Forelimb muscle (tissue), 1 donor: ENCODE measurements around the gene CRYBA2. TPM values are rescaled to one million over a fixed set of nuclear protein-coding genes. Genes with fewer than 3 reads are reported as not detected.

Experiments
- DNase-seq: peaks from one replicate; pipeline ENCODE4 v3.0.0-alpha.2; 2013; ENCODE audit warnings: low read depth
- polyA plus RNA-seq: library from polyadenylated mRNA; unstranded; fragments of 120-200 nt; gene quantifications from one replicate; pipeline ENCODE4 v1.2.1, GENCODE V29; 2013; ENCODE audit not compliant: insufficient read length

The CRYBA2 gene
- polyA plus RNA-seq: not detected

DNA sequence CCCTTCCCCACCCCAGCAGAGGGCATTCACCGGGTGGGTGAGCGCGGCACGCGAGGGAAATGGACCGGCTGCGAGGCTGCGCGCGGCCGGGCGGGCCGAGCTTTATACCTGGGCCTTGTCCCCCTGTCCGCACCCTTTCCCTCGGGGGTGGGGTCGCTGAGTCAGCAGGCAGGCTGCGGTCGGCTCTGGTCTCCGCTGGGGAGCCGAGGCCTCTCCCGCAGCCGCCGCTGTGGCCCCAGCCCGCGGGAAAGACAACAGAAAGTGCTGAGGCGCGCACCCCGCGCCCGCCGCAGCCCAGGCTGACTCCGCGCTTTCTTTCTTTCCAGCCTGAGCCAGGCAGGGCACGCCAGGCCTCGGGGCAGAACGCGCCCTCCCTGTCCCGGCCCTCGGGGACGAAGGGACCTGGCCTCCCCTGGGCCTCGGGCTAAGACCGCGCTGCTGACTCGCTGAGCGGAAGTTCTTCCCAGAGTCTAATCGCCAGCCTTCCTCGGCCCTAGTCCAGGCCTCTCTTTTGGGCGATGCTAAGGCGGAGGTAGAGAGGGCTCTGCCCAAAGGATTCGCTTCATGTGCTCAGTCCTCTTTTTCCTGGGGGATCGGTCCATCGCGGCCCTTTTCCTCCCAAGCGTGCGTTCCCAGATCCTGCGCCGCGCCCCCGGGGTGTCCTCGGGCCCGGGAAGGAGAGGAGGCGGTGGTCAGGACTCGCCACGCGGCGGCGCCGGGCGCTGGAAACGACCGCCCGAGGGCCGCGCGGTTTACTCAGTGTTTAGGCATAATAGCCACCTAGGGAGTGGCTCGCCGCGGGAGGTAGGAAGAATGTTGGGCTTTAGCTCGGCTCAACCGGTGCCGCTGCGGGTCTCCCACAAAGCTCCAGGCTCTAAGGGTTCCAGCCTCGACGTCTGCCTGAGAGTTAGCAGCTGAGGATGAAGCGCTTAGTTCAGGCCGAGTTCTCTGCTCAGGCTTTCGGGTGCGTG, at the start of gene CRYBA2:
Gene CRYBA2, minus strand, starts transcription at position 78 of the 971 bp plus-strand sequence. CDS start 246 bp downstream, outside the sequence.
- DNase-seq: no peak

DNA sequence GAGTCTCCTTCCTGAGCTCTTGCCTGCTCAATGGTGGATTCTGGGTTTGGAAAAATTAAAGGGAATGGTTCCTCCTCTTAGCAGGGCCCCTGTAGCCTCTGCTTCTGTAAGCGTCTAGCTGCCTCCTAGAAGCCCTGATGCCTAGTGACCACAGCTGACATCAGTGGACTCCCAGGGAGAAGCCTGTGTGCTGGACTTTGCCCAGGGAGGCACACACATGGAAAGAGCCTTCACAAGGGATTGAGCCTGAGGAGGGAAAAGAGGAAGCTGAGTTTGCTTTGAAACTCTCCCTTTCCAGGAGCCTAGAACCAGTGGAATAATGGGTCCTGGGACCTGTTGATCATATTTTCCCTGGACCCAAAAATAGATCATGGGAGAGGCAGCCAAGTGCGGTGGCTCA, 49.5 kb upstream of the CRYBA2 start:
- DNase-seq: no peak

- no peak for DNase-seq
Measured at GRCh38 chr2:219042157-219042556, 48.9 kb upstream of the CRYBA2 start.

DNA sequence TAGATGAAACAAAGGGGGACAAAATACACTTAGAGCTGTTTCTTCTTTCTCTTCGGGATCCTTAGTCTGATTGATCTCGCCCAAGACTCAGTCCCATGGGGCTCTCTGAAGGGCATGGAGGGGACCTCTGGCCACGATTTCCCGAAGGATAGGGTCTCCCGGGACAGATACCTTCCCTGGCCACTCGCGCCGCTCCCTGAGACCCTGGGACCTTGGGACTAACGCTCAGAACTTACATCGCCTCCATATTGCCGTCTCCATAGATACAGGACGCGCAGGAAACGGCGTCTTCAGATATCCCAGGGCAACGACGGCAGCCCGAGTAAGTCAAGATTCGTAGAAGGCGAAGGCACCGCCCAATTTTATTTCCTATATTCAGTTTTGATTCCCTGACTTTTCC, 48.0 kb upstream of the CRYBA2 start, which contains the start of gene CFAP65:
Gene CFAP65, minus strand, starts transcription at position 265 of the 400 bp plus-strand sequence. CDS start 2,468 bp downstream, outside the sequence.
- no peak for DNase-seq

DNA sequence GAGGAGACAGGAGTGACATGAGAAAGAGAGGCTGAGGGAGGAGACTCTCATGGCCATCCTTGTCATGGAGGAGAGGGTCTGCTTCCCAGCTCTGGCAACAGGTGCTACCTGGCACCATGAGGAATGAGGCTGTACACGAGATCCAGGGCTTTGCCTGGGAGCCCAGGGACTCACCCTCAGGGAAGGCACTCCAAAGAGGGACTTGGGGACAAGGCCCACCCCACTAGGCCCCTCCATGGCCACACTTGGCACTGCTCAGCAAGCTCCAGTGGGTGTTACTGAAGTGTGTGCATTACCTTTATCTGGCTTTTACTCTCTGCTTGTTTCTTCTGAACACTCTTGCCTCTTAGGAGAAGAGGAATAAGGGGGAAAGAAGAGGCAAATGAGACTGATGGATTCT, 45.4 kb upstream of the CRYBA2 start:
- no peak for DNase-seq

- no peak for DNase-seq
Measured at GRCh38 chr2:219037783-219038499, 44.7 kb upstream of the CRYBA2 start.

GRCh38 chr2:219035942-219036341, 42.7 kb upstream of the CRYBA2 start:
- no peak for DNase-seq

- DNase-seq: no peak
Measured at GRCh38 chr2:219034823-219035222, 41.6 kb upstream of the CRYBA2 start.

GRCh38 chr2:219032051-219032745, 39.0 kb upstream of the CRYBA2 start:
- no peak for DNase-seq

DNA sequence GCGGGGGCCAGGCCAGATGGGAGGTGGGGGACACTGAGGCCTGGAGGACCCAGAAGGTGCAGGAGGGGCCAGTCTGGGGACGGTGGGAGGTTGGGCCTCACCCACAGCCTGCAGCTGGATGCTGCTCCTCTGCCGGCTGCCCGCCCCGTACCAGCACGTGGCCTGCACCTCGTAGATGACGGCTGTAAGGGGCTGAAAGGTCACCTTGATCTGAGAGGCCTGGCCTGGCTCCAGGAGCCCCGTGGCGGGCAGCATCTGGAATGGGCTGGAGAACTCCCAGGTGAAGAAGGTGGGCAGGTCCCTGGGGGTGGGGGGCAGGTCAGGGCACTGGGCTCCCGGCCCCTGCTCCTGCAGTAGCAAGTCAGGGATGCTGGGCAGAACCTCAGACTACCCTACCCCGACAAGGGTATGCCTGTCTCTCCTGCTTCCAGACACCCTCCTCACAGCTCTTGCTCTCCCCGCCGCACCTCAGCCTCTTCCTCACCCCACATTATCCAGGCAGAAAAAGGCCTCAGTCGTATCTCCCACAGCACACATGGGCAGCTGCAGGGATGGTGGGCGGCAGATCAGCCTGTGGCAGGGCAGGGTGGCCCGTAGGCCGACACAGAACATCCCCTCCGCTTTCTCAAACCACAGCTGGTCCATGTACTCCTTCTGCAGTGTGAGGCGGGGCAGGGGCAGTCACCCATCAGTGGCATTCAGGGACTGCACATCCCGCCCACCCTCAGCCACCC, 38.0 kb upstream of the CRYBA2 start:
- no peak for DNase-seq

DNA sequence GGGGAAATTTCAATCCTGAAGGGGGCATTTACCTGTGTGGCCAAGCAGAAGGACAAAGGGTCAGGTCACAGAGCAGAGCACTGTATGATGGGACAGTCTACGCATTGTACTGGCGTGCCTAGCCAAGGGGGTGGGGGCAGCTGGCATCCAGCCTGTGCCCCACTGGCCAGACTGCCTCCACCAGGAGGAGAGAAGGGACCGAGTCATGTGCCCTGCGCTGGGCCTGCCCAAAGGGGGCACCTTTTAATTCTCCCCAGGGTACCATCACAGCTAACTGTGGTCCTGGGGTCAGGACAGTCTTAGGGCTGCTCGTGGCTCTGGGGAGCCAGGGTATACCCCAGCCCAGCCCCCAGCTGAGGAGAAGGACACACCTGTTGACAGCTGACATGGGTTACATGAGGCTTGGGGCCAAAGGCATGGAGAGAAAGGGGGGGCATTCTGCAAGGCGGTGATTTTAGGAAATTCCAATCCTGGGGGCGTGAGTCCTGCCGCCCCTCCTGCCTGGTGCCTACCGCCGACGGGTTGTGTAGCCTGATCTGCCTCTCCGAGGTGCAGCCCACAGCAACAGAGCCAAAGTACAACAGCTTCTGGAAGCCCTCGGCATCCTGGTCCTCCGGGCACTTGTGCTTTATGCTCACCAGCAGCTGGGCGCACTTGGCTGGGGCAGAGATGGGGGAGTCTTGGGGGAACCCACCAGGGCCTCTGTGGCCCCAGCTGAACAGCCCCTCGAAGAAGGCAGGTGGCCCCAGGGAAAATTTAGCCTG, 37.1 kb upstream of the CRYBA2 start:
- DNase-seq: no peak

DNA sequence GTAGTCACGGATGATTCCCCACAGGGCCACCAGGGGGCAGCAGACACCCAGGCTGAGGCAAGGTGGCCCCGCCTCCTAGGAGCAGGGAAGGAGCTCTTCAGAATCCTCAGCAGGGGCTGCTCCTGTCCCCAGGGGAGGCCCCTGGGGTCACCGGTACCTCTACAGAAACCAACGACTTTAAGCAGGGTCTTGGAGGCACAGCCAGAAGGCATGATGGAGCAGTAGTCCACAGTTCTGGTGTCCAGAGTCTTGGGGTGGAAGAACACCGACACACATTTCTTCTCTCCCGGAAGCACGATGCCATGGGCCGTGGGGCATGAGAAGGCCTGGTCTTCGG, 36.6 kb upstream of the CRYBA2 start:
- DNase-seq: peak; percentile 8

DNA sequence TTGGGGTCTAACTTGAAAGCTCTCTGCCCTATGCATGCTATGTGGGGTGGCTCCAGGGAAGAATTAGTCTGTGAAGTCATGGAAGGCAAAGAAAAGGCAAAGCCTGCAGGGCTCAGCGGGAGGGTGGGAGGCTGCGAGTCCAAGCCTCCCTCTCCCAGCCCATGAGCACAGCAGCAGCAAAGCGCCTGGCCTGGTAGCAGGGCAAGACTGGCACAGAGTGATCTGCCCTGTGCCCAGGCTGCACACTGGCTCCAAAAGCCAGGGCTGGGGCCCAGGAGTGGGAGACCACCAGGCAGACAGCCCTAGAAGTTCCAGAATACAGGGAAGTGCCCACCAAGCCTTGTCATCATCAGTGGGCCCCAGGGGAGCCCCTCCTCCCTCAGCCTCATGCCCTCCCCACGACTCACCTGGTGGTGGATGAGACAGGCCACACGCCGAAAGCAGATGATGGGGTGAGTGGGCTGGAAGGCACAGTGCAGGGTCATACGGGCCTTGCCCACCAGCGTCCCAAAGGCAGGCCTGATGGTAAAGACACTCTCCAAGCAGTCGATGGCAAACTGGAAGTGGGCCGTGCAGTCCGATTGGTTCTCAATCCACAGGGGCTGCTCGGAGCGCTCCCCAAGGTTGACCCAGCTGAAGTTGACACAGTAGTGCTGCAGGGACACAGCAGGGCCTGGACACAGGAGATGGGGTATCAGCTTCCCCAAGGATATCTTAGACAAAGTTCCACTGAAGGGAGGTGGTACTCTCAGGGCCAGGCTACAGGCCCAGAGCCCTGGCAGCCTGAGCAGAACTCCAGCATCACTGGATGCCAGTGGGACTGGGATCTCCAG, 36.0 kb upstream of the CRYBA2 start:
- no peak for DNase-seq

DNA sequence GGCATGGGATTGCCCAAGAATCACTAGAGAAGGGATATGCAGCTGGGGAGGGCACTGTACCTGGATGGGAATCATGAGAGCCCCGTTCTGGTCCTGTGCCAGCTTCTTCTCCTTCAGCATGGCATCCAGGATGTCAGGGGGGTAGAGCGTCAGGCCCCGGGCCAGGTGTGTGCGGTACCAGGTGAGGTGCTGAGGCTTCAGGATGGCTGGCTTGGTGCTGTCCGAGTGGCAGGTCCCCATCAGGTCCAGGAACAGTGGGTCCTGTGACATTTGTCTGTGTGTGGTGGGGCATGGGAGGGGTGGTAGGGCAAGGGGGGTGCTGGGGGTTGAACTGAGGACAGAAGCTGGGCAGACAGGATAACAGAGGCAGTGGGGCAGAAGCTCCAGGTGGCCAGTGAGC, 34.9 kb upstream of the CRYBA2 start:
- DNase-seq: no peak

GRCh38 chr2:219027511-219028055, 34.4 kb upstream of the CRYBA2 start:
- no peak for DNase-seq

DNA sequence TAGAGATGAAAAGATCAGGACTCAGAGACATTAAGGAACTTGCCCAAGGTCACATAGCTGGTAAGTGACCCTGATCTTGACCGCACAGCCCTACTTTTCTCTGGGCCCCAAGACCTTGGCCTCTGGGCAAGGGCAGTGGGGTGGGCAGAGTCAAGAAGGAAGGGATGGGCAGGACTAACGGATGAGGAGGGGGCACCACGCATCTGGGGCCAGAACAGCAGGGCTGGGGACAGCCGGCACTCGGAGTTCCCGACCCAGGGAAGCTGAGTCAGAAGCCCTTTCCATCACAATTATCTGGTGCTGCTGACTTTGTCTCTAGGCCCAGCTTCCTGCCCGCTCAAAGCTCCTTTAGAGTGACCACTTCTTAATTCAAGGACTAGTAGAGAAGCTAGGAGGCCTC, 33.7 kb upstream of the CRYBA2 start:
- DNase-seq: no peak

GRCh38 chr2:219025637-219026585, 32.7 kb upstream of the CRYBA2 start:
- no peak for DNase-seq

GRCh38 chr2:219024059-219024458, 30.8 kb upstream of the CRYBA2 start:
- no peak for DNase-seq
